SK-N-SH (cell line): Measurements from ENCODE around the gene FOCAD. TPM values are rescaled to one million over a fixed set of nuclear protein-coding genes. Genes with fewer than 3 reads are reported as not detected.
A peak's percentile ranks its signal among the peaks of the same experiment; 100 is the strongest.

ENCODE experiments used
- CTCF ChIA-PET: fragments of 300-600, 350-600 bp; formaldehyde crosslinking; extraction: SDS; loops from one replicate; lab custom pipeline; 2021; lab: Yijun Ruan, JAX
- POLR2A ChIA-PET: fragments of 350-600 bp; sonication (Branson Sonifier 250); formaldehyde crosslinking; extraction: SDS; loops from one replicate; lab custom pipeline; 2020; ENCODE audit warnings: antibody characterized with exemption, inconsistent platforms; lab: Yijun Ruan, JAX
- DNase-seq: peaks from one replicate; pipeline ENCODE4 v3.0.0; 2012
- H2AFZ ChIP-seq: fragments of 200-600 bp; sonication (generic); 2 replicates; pipeline ENCODE4 v1.8.1; 2016; ENCODE audit warnings: antibody characterized with exemption, mild to moderate bottlenecking, low read depth
- H3F3A ChIP-seq: fragments of 200-600 bp; sonication (generic); replicated peaks from 2 replicates; pipeline ENCODE3; 2016; ENCODE audit warnings: antibody characterized with exemption, mild to moderate bottlenecking; ENCODE audit not compliant: insufficient read depth
- H3K27ac ChIP-seq, 2 experiments: fragments of 200-500 bp in 1 of 2; fragments of 200-600 bp in 1 of 2; sonication (Bioruptor generic) in 1 of 2; sonication (generic), shearing (Covaris generic) in 1 of 2; 2 replicates each; pipeline versions ENCODE4 v1.5.1 to v1.6.1; 2014 to 2016; ENCODE audit warnings: low read depth in 2 of 2, inconsistent platforms in 1 of 2, low read length in 1 of 2, mild to moderate bottlenecking in 1 of 2, mixed read lengths in 1 of 2
- H3K27me3 ChIP-seq: fragments of 200-600 bp; sonication (generic), shearing (Covaris generic); 2 replicates; pipeline ENCODE4 v1.6.1; 2016; ENCODE audit warnings: mixed run types; ENCODE audit not compliant: insufficient read depth
- H3K36me3 ChIP-seq, 2 experiments: fragments of 200-500 bp in 1 of 2; fragments of 200-600 bp in 1 of 2; sonication (Bioruptor generic) in 1 of 2; sonication (generic) in 1 of 2; replicated peaks in 1 of 2; 2 replicates each; pipeline versions ENCODE3 to v1.5.1; 2014 to 2016; ENCODE audit warnings: low read length in 1 of 2, mild to moderate bottlenecking in 1 of 2; ENCODE audit not compliant: insufficient read depth in 2 of 2, control insufficient read depth in 1 of 2
- H3K4me1 ChIP-seq, 2 experiments: fragments of 200-500 bp in 1 of 2; fragments of 200-600 bp in 1 of 2; sonication (Bioruptor generic) in 1 of 2; sonication (generic), shearing (Covaris generic) in 1 of 2; 2 replicates each; pipeline versions ENCODE4 v1.5.1 to v1.6.1; 2014 to 2016; ENCODE audit warnings: low read depth in 1 of 2, low read length in 1 of 2, mixed run types in 1 of 2; ENCODE audit not compliant: insufficient read depth in 2 of 2, control insufficient read depth in 1 of 2
- H3K4me2 ChIP-seq: fragments of 200-600 bp; sonication (generic), shearing (Covaris generic); 2 replicates; pipeline ENCODE4 v1.6.1; 2017; ENCODE audit warnings: mixed run types
- H3K4me3 ChIP-seq, 2 experiments: fragments of 200-500 bp in 1 of 2; fragments of 200-600 bp in 1 of 2; sonication (Bioruptor generic) in 1 of 2; sonication (generic), shearing (Covaris generic) in 1 of 2; 2 replicates each; pipeline versions ENCODE4 v1.5.1 to v1.8.1; 2014 to 2016; ENCODE audit warnings: low read depth in 2 of 2, inconsistent platforms in 1 of 2, low read length in 1 of 2, mild to moderate bottlenecking in 1 of 2, mixed read lengths in 1 of 2, moderate library complexity in 1 of 2
- H3K79me2 ChIP-seq: fragments of 200-600 bp; sonication (generic); 2 replicates; pipeline ENCODE4 v1.8.1; 2017; ENCODE audit warnings: mild to moderate bottlenecking; ENCODE audit not compliant: insufficient read depth
- H3K9ac ChIP-seq: fragments of 200-600 bp; sonication (generic); 2 replicates; pipeline ENCODE4 v1.6.1; 2017; ENCODE audit warnings: mixed run types
- H3K9me2 ChIP-seq: fragments of 200-600 bp; sonication (generic); 2 replicates; pipeline ENCODE4 v1.6.1; 2017; ENCODE audit warnings: mixed run types
- H3K9me3 ChIP-seq: fragments of 200-600 bp; sonication (generic); 2 replicates; pipeline ENCODE4 v1.6.1; 2017; ENCODE audit warnings: mixed run types, mild to moderate bottlenecking, moderate library complexity
- H4K20me1 ChIP-seq: fragments of 200-600 bp; sonication (generic); 2 replicates; pipeline ENCODE4 v1.6.1; 2017; ENCODE audit warnings: mild to moderate bottlenecking, mixed run types; ENCODE audit not compliant: insufficient read depth
- EP300 ChIP-seq, 2 experiments: IDR thresholded peaks; 2 replicates each; pipeline versions ENCODE4 v1.4.0 to v1.6.1; 2012; ENCODE audit warnings: borderline replicate concordance in 1 of 2, low read depth in 1 of 2, low read length in 1 of 2
- FOSL2 ChIP-seq: IDR thresholded peaks from 2 replicates; pipeline ENCODE4 v1.4.0; 2012; ENCODE audit warnings: low read depth, mild to moderate bottlenecking, moderate library complexity, borderline replicate concordance
- FOXM1 ChIP-seq: IDR thresholded peaks from 2 replicates; pipeline ENCODE4 v1.4.0; 2012; ENCODE audit warnings: low read depth, mild to moderate bottlenecking
- GABPA ChIP-seq: IDR thresholded peaks from 2 replicates; pipeline ENCODE4 v1.4.0; 2012; ENCODE audit warnings: low read depth, mild to moderate bottlenecking
- GATA2 ChIP-seq: sonication (generic); formaldehyde crosslinking; IDR thresholded peaks from 2 replicates; pipeline ENCODE4 v1.5.0; 2020; ENCODE audit warnings: mild to moderate bottlenecking, missing genetic modification reagents
- JUND ChIP-seq: IDR thresholded peaks from 2 replicates; pipeline ENCODE4 v1.4.0; 2012
- MXI1 ChIP-seq: IDR thresholded peaks from 2 replicates; pipeline ENCODE4 v1.6.1; 2012; ENCODE audit warnings: mild to moderate bottlenecking, low read depth, low read length, improper control_type of control experiment
- NFIC ChIP-seq: IDR thresholded peaks from 2 replicates; pipeline ENCODE4 v1.4.0; 2012; ENCODE audit warnings: borderline replicate concordance
- POLR2AphosphoS5 ChIP-seq: IDR thresholded peaks from 2 replicates; pipeline ENCODE4 v1.6.1; 2012; ENCODE audit warnings: low read depth, low read length
- RCOR1 ChIP-seq: fragments of 150-350 bp; IDR thresholded peaks from 2 replicates; pipeline ENCODE4 v1.6.1; 2017; ENCODE audit warnings: antibody characterized with exemption, low read length
- RFX5 ChIP-seq: IDR thresholded peaks from 2 replicates; pipeline ENCODE4 v1.6.1; 2012; ENCODE audit warnings: mild to moderate bottlenecking, improper control_type of control experiment, low read length
- SIN3A ChIP-seq: IDR thresholded peaks from 2 replicates; pipeline ENCODE4 v1.6.1; 2012; ENCODE audit warnings: low read depth, mild to moderate bottlenecking, low read length, moderate library complexity, borderline replicate concordance
- TCF12 ChIP-seq: IDR thresholded peaks from 2 replicates; pipeline ENCODE4 v1.4.0; 2012
- whole genome bisulfite sequencing: methylation state at CpG from one replicate; pipeline ENCODE4 v1.1.6; 2017; ENCODE audit warnings: low lambda C conversion rate; 5-methylcytosine and 5-hydroxymethylcytosine counted together
- polyA plus RNA-seq, 3 experiments: library from polyadenylated mRNA; depleted of rRNA; stranded (reverse); fragments of >200 nt; gene quantifications; 2 replicates each; pipeline ENCODE4 v1.2.3, GENCODE V29; 2012
- TF ChIP-seq, protein P1 (sequence below): IDR thresholded peaks from 2 replicates; pipeline ENCODE4 v1.4.0; 2012; ENCODE audit warnings: low read depth, borderline replicate concordance
- TF ChIP-seq, protein P2 (sequence below): IDR thresholded peaks from 2 replicates; pipeline ENCODE4 v1.6.1; 2012; ENCODE audit warnings: mild to moderate bottlenecking, low read depth, low read length, moderate library complexity
- TF ChIP-seq, protein P3 (sequence below): IDR thresholded peaks from 2 replicates; pipeline ENCODE4 v1.4.0; 2012; ENCODE audit warnings: low read depth
- TF ChIP-seq, protein P4 (sequence below): fragments of 200-600 bp; sonication (generic); IDR thresholded peaks from 2 replicates; pipeline ENCODE4 v1.6.1; 2017; ENCODE audit warnings: antibody characterized with exemption, mild to moderate bottlenecking, moderate library complexity

FOCAD gene
- polyA plus RNA-seq, 1 of the 3 experiments (the other 2 are of a cell fraction) = 15.8 TPM

DNA sequence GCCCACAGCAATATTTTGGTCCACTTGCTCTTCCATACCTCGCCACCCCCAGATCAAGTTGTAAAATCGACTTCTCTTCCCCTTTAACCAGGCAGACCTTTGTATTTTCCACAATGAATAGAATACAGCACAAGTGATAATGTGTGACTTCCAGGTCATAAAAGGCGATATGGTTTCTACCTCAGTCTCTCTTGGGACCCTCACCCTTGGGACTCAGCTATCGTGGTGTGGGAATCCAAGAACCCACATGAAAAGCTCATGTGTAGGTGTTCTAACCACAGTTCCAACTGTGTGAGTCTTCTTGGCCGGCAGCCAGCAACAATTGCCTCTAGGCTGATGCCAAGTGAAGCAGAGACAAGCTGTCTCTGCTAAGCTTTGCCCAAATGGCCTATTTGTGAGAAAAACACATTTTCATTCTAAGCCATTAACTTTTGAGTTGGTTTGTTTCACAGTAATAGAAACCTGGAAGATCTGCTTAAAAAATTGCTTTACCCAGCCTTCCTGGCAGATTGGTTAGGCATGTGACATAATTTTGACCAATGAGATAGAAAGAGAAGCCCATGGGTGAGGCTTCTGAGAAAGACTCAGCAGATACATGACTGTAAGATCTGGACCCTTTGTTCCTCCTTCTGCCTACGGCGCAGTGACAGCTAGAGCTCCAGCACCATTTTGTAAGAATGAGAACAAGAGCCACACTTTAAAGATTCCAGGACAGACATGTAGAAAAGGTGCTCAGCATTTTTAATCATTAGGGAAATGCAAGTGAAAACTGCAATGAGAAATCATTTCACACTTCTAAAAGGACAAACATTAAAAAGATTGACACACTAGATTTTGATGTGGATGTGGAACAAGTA, 43.5 kb upstream of the FOCAD start (continued):
- no peak for TF ChIP-seq TCF12
- TF ChIP-seq RFX5 = no peak
- no peak for TF ChIP-seq JUND
- no peak for TF ChIP-seq GATA2
- TF ChIP-seq, protein P1, sequence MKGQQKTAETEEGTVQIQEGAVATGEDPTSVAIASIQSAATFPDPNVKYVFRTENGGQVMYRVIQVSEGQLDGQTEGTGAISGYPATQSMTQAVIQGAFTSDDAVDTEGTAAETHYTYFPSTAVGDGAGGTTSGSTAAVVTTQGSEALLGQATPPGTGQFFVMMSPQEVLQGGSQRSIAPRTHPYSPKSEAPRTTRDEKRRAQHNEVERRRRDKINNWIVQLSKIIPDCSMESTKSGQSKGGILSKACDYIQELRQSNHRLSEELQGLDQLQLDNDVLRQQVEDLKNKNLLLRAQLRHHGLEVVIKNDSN = peak; percentile 54; the same call in 1 of the 2 replicates
- TF ChIP-seq MXI1 = no peak
- TF ChIP-seq GABPA = no peak
- TF ChIP-seq SIN3A = no peak
- TF ChIP-seq, protein P2, sequence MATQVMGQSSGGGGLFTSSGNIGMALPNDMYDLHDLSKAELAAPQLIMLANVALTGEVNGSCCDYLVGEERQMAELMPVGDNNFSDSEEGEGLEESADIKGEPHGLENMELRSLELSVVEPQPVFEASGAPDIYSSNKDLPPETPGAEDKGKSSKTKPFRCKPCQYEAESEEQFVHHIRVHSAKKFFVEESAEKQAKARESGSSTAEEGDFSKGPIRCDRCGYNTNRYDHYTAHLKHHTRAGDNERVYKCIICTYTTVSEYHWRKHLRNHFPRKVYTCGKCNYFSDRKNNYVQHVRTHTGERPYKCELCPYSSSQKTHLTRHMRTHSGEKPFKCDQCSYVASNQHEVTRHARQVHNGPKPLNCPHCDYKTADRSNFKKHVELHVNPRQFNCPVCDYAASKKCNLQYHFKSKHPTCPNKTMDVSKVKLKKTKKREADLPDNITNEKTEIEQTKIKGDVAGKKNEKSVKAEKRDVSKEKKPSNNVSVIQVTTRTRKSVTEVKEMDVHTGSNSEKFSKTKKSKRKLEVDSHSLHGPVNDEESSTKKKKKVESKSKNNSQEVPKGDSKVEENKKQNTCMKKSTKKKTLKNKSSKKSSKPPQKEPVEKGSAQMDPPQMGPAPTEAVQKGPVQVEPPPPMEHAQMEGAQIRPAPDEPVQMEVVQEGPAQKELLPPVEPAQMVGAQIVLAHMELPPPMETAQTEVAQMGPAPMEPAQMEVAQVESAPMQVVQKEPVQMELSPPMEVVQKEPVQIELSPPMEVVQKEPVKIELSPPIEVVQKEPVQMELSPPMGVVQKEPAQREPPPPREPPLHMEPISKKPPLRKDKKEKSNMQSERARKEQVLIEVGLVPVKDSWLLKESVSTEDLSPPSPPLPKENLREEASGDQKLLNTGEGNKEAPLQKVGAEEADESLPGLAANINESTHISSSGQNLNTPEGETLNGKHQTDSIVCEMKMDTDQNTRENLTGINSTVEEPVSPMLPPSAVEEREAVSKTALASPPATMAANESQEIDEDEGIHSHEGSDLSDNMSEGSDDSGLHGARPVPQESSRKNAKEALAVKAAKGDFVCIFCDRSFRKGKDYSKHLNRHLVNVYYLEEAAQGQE = no peak
- TF ChIP-seq, protein P3, sequence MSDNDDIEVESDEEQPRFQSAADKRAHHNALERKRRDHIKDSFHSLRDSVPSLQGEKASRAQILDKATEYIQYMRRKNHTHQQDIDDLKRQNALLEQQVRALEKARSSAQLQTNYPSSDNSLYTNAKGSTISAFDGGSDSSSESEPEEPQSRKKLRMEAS = no peak
- no peak for TF ChIP-seq FOSL2
- TF ChIP-seq FOXM1 = no peak
- TF ChIP-seq NFIC = peak; percentile 80
- TF ChIP-seq, protein P4, sequence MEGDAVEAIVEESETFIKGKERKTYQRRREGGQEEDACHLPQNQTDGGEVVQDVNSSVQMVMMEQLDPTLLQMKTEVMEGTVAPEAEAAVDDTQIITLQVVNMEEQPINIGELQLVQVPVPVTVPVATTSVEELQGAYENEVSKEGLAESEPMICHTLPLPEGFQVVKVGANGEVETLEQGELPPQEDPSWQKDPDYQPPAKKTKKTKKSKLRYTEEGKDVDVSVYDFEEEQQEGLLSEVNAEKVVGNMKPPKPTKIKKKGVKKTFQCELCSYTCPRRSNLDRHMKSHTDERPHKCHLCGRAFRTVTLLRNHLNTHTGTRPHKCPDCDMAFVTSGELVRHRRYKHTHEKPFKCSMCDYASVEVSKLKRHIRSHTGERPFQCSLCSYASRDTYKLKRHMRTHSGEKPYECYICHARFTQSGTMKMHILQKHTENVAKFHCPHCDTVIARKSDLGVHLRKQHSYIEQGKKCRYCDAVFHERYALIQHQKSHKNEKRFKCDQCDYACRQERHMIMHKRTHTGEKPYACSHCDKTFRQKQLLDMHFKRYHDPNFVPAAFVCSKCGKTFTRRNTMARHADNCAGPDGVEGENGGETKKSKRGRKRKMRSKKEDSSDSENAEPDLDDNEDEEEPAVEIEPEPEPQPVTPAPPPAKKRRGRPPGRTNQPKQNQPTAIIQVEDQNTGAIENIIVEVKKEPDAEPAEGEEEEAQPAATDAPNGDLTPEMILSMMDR = no peak
- no peak for TF ChIP-seq POLR2AphosphoS5

DNA sequence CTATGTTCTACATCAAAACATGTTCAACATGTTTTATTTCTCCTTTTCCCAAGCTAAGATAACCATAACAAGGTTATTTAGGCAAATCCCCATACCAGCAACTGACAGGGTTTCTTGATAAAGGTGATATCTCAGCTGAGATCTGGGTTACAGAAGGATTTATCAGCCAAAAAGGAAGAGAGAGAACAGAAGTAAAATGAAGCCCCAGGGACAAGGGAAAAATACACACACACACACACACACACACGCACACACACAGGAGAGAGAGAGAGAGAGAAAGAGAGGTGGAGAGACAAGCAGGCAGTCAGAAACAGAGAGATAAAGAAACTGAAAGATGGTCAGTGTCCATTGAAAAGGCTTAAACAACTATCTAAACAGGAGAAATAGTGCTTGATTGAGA, 42.0 kb upstream of the FOCAD start:
- CTCF ChIA-PET = no interaction called here
- Histone ChIP-seq H3K4me3 (no peak overlapping the region), H3F3A (peaks cover 3% of the 10 kb centered on the region), H4K20me1 (no peaks in the 10 kb centered on the region), H3K27me3 (no peaks in the 10 kb centered on the region), H2AFZ (no peak overlapping the region), H3K9me3 (no peaks in the 10 kb centered on the region), H3K9me2 (no peaks in the 10 kb centered on the region), H3K4me1 (peaks cover 0 to 8% of the 10 kb centered on the region in 2 experiments; a peak in 2 of 4 replicates), H3K9ac (no peak overlapping the region), H3K27ac (no peak overlapping the region)
- no peak for DNase-seq
- 67% methylated on average over 1 of the region's 1 CpG for WGBS
- POLR2A ChIA-PET = no interaction called here
- TF ChIP-seq GATA2 (peak; percentile 81), RCOR1 (peak; percentile 16; the same call in 1 of the 2 replicates), EP300 (IDR thresholded peaks at IDR 0.05; ENCODE audit: borderline replicate concordance in 1 of 2, low read depth in 1 of 2, low read length in 1 of 2) (peak in 1 of 2 experiments; percentile 38; a peak in 1 of 4 replicates), JUND (no peak)
- TF ChIP-seq, all 33 proteins: peak for 3
- Histone ChIP-seq H3K4me2 (no peak overlapping the region), H3K36me3 (no peaks in the 10 kb centered on the region), H3K79me2 (no peaks in the 10 kb centered on the region)
